HCT116 (cell line): ENCODE data around the gene HIVEP1. TPM values are rescaled to one million over a fixed set of nuclear protein-coding genes. Genes with fewer than 3 reads are reported as not detected.
A peak's percentile ranks its signal among the peaks of the same experiment; 100 is the strongest.

Source experiments
- ATAC-seq: fragments of 200-7000 bp; cut with Tn5 transposase; 2 replicates; pipeline ENCODE4 v1.9.1; 2020; ENCODE audit warnings: mild to moderate bottlenecking, moderate library complexity
- BruUV-seq: library from RNA; stranded (reverse); fragments of 400-500 nt; replicated peaks from 2 replicates; lab custom pipeline; 2021; lab: Mats Ljungman, UMichigan
- CTCF ChIA-PET: fragments of 300-600 bp; sonication (Branson Sonifier 250); formaldehyde crosslinking; loops from one replicate; lab custom pipeline; 2021; ENCODE audit warnings: antibody characterized with exemption; lab: Charles Lee
- POLR2A ChIA-PET: fragments of 300-600, 350-600 bp; sonication (Branson Sonifier 250); formaldehyde crosslinking; loops from one replicate; lab custom pipeline; 2021; ENCODE audit warnings: antibody characterized with exemption; lab: Charles Lee
- RAD21 ChIA-PET, 2 experiments: fragments of 300-600 bp; sonication (Branson Sonifier 250); formaldehyde crosslinking; loops; one replicate each; lab custom pipeline; 2023; ENCODE audit warnings: low total read pairs in 2 of 2; ENCODE audit not compliant: uncharacterized antibody in 2 of 2, unreplicated experiment in 2 of 2, low non-redundant PET in 1 of 2; lab: Charles Lee
- DNase-seq: peaks from one replicate; pipeline ENCODE4 v3.0.0-alpha.2; 2010; ENCODE audit warnings: low read depth, low spot score
- H2AFZ ChIP-seq: fragments of 200-600 bp; shearing (Covaris generic), sonication (generic); 2 replicates; pipeline ENCODE4 v1.6.1; 2017; ENCODE audit warnings: low read depth, mixed run types, mixed read lengths, antibody characterized with exemption, low read length; ENCODE audit not compliant: poor library complexity, severe bottlenecking
- H3K27ac ChIP-seq: 2 replicates; pipeline ENCODE4 v1.5.1; 2012; ENCODE audit warnings: low read depth, low read length
- H3K27me3 ChIP-seq: fragments of 200-600 bp; sonication (generic); 2 replicates; pipeline ENCODE4 v1.6.1; 2016; ENCODE audit warnings: mixed run types, low read length, mixed read lengths; ENCODE audit not compliant: insufficient read depth
- H3K36me3 ChIP-seq, 2 experiments: fragments of 200-500 bp in 1 of 2; fragments of 200-600 bp in 1 of 2; sonication (Bioruptor generic) in 1 of 2; sonication (generic) in 1 of 2; 2 replicates each; pipeline versions ENCODE4 v1.5.1 to v1.6.1; 2014 to 2016; ENCODE audit warnings: low read length in 2 of 2, inconsistent platforms in 1 of 2, mixed read lengths in 1 of 2, mixed run types in 1 of 2; ENCODE audit not compliant: insufficient read depth in 2 of 2, control insufficient read depth in 1 of 2
- H3K4me1 ChIP-seq, 2 experiments: fragments of 200-600 bp in 1 of 2; sonication (generic) in 1 of 2; 2 replicates each; pipeline versions ENCODE4 v1.5.1 to v1.6.1; 2012 to 2017; ENCODE audit warnings: low read length in 2 of 2, inconsistent platforms in 1 of 2, mild to moderate bottlenecking in 1 of 2, mixed read lengths in 1 of 2, mixed run types in 1 of 2, moderate library complexity in 1 of 2; ENCODE audit not compliant: insufficient read depth in 2 of 2, control insufficient read depth in 1 of 2
- H3K4me2 ChIP-seq: fragments of 200-600 bp; sonication (generic); 2 replicates; pipeline ENCODE4 v1.6.1; 2017; ENCODE audit warnings: mixed run types, low read length, mixed read lengths
- H3K4me3 ChIP-seq, 2 experiments: fragments of 200-600 bp in 1 of 2; sonication (generic) in 1 of 2; replicated peaks in 1 of 2; 2 replicates each; pipeline ENCODE4 v1.5.1; 2011 to 2016; ENCODE audit warnings: low read length in 2 of 2, control low read depth in 1 of 2, low read depth in 1 of 2, mild to moderate bottlenecking in 1 of 2, mixed read lengths in 1 of 2, mixed run types in 1 of 2
- H3K79me2 ChIP-seq: fragments of 200-600 bp; sonication (generic); 2 replicates; pipeline ENCODE4 v1.6.1; 2017; ENCODE audit warnings: mild to moderate bottlenecking, mixed run types, low read length, moderate library complexity, mixed read lengths; ENCODE audit not compliant: insufficient read depth
- H3K9ac ChIP-seq: fragments of 200-600 bp; sonication (generic); 2 replicates; pipeline ENCODE4 v1.6.1; 2016; ENCODE audit warnings: low read length, mixed read lengths
- H3K9me2 ChIP-seq: fragments of 200-600 bp; sonication (generic), shearing (Covaris generic); 2 replicates; pipeline ENCODE4 v1.6.1; 2017; ENCODE audit warnings: mixed run types, mild to moderate bottlenecking, moderate library complexity; ENCODE audit not compliant: insufficient read depth
- H3K9me3 ChIP-seq, 2 experiments: fragments of 200-500 bp in 1 of 2; fragments of 200-600 bp in 1 of 2; sonication (Bioruptor generic) in 1 of 2; sonication (generic) in 1 of 2; 2 replicates each; pipeline ENCODE4 v1.6.1; 2014 to 2017; ENCODE audit warnings: low read length in 2 of 2, mixed read lengths in 2 of 2, inconsistent platforms in 1 of 2, low read depth in 1 of 2, mild to moderate bottlenecking in 1 of 2, mixed run types in 1 of 2, moderate library complexity in 1 of 2; ENCODE audit not compliant: control insufficient read depth in 1 of 2, insufficient read depth in 1 of 2
- H4K20me1 ChIP-seq: fragments of 200-600 bp; sonication (generic), shearing (Covaris generic); 2 replicates; pipeline ENCODE4 v1.6.1; 2017; ENCODE audit warnings: mixed run types, mild to moderate bottlenecking, moderate library complexity; ENCODE audit not compliant: insufficient read depth
- CBX3 ChIP-seq: IDR thresholded peaks from 2 replicates; pipeline ENCODE4 v1.6.1; 2012; ENCODE audit warnings: low read depth
- CEBPB ChIP-seq: IDR thresholded peaks from 2 replicates; pipeline ENCODE4 v1.6.1; 2012; ENCODE audit warnings: low read depth
- JUND ChIP-seq: IDR thresholded peaks from 2 replicates; pipeline ENCODE4 v1.6.1; 2012
- SRF ChIP-seq: IDR thresholded peaks from 2 replicates; pipeline ENCODE4 v1.6.1; 2012; ENCODE audit warnings: low read depth
- intact Hi-C: fragments of 100-400 bp; cut with micrococcal nuclease; formaldehyde crosslinking; loops from 2 replicates; pipeline ENCODE4 v1.10.0; 2022
- total RNA-seq: library from RNA; stranded (reverse); gene quantifications from one replicate; pipeline ENCODE4 v1.2.1, GENCODE V29; 2021; ENCODE audit not compliant: unreplicated experiment

Gene HIVEP1
- total RNA-seq, 1 experiment from 2014 or later: 11.2 TPM

DNA sequence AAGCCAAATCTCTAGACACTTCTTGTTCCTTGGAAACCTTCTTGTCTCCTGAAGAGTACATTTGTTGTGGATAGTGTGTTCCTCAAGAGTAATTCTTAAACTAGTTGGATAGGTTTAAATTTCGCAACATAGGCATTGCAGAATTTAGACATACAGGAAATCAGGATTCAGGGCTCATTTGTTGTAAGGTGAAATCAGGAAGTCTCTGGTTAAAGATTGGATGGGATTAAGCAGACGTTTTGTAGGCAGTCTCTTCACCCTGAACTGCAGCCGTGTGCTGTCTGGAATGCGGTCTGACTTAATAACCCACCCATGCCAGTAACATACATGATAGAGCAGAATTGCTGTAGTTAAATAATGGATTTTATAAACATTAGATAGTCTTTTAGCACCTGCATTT is 21.7 kb downstream of the HIVEP1 start:
- POLR2A ChIA-PET: no interaction called here
- peaks cover 3% of the 10 kb centered on the region; the same call in 1 of the 2 replicates for H3K79me2 ChIP-seq
- H4K20me1 ChIP-seq: no peaks in the 10 kb centered on the region
- no peak for TF ChIP-seq JUND
- 0 out of 2 replicates have a peak, but pooled peaks have one; percentile 31 for TF ChIP-seq CEBPB
- H3K9me2 ChIP-seq: no peaks in the 10 kb centered on the region
- intact Hi-C loops: no loop called here
- no peaks in the 10 kb centered on the region for H3K36me3 ChIP-seq
- no peaks in the 10 kb centered on the region for H3K4me1 ChIP-seq
- ATAC-seq (no peak), DNase-seq (no peak)
- RAD21 ChIA-PET: no interaction called here
- no peak overlapping the region for H3K4me2 ChIP-seq
- H3K27me3 ChIP-seq: no peaks in the 10 kb centered on the region
- H3K9ac ChIP-seq: no peak overlapping the region
- no peak overlapping the region for H3K27ac ChIP-seq
- no peaks in the 10 kb centered on the region for H3K9me3 ChIP-seq
- CTCF ChIA-PET: no interaction called here
- no peak overlapping the region for H2AFZ ChIP-seq
- BruUV-seq: no TSS peak
- no peak overlapping the region for H3K4me3 ChIP-seq

- DNase-seq: no peak
- no TSS peak for BruUV-seq
- ChIA-PET RAD21 (no interaction called here), POLR2A (no interaction called here)
- intact Hi-C loops: no loop called here
- H3K4me3 ChIP-seq: no peak overlapping the region
- peaks cover 3% of the 10 kb centered on the region; the same call in 1 of the 2 replicates for H3K79me2 ChIP-seq
- TF ChIP-seq CBX3 (no peak), SRF (no peak)
- TF ChIP-seq, all 23 proteins: peak for 0
- H2AFZ ChIP-seq: no peak overlapping the region
- no peaks in the 10 kb centered on the region for H3K9me3 ChIP-seq
- no peak overlapping the region for H3K27ac ChIP-seq
- H3K9me2 ChIP-seq: no peaks in the 10 kb centered on the region
- no peaks in the 10 kb centered on the region for H3K27me3 ChIP-seq
- H3K4me2 ChIP-seq: no peak overlapping the region
- H4K20me1 ChIP-seq: no peaks in the 10 kb centered on the region
- no peak for ATAC-seq
- H3K4me1 ChIP-seq: no peaks in the 10 kb centered on the region
- H3K9ac ChIP-seq: no peak overlapping the region
- no peaks in the 10 kb centered on the region for H3K36me3 ChIP-seq
- CTCF ChIA-PET: interaction anchor here (1.3 kb wide), 1 partner anchor 379 kb away, joined by 5 read pairs; no protein-coding TSS in a partner anchor
Measured at GRCh38 chr6:12034349-12034748, 22.2 kb downstream of the HIVEP1 start.
